GM19372 (cell line): Measurements from ENCODE around the gene PIGQ.

Experiments used
- ATAC-seq: cut with Tn5 transposase; IDR thresholded peaks from one replicate; pipeline ENCODE4 v1.9.1; 2021; ENCODE audit warnings: mild to moderate bottlenecking, low read depth, moderate library complexity; ENCODE audit not compliant: unreplicated experiment

Gene PIGQ

GRCh38 chr16:583470-583814 lies 13.7 kb downstream of the PIGQ start:
- ATAC-seq: no peak

GRCh38 chr16:583815-584591 lies 14.2 kb downstream of the PIGQ start:
- ATAC-seq: no peak

- no peak for ATAC-seq
Measured at GRCh38 chr16:585351-585750, 15.6 kb downstream of the PIGQ start.

DNA sequence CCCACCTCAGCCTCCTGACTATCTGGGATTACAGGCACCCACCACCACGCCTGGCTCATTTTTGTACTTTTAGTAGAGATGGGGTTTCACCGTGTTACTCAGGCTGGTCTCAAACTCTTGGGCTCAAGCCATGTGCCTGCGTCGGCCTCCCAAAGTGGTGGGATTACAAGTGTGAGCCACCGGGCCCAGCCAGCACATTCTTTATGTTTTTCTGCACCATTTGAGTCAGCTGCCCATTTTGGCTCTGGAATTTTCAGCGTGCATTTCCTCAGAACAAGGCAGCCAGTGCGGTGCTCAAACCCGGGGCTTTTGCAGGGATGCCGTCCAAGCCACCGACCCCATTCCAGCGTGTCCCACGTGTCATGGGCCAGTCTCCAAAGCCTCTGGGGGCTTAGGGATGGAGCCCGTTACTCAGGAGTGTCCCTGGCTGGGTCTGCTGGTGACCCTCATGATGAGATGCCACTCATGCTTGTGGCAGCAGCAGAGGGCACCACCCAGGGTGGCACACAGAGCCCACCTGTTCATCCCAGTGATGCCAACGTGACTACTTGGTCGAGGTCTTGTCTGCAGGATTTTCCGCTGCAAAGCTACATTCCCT lies 16.4 kb downstream of the PIGQ start:
- ATAC-seq: no peak

DNA sequence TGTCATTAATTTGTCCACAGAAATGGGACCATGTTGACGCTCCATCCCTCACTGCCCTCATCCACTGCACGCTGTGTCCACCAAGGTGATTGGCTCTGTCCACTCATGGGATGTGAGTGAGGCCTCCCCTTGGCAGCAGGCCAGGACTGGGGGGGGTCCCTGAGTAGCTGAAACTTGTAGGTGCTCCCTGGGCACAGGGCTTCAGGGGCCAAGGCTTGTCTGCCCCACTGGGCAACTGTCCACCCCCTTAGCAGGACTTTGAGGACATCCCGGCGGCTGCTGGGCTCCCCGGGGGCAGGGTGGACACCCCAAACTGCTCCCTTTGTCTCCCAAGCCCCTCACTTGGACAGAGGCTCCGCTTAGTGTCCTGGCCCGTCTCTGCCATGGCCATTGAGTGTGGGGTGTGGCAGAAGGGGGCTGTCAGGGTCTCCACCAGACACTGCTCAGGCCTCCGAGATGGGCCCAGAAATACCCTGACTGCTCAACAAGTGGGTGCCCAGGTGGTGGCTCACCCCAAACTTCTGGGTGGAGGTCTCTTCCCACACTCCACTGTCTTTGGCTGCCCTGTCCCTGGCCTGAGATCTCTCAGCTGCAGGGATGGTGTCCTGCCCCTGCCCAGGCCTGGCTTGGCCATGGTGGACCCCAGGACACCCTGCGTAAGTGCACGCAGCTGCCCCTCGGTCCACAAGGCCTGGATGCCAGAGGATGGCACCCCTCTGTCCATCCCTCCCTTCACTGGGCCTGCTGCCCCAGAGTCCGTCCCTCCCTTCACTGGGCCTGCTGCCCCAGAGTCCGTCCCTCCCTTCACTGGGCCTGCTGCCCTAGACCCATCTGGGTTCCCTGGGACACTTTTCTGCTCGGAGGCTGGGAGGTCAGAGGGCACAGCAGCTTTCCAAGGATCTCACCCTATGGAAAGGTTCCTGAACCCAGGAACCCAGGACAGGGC lies 17.1 kb downstream of the PIGQ start:
- no peak for ATAC-seq

GRCh38 chr16:588639-588888 lies 18.8 kb downstream of the PIGQ start:
- ATAC-seq: peak; percentile 3

- peak; percentile 66 for ATAC-seq
Measured at GRCh38 chr16:588889-589657, 19.3 kb downstream of the PIGQ start.

GRCh38 chr16:589658-590187 lies 20.0 kb downstream of the PIGQ start, which contains the start of gene RAB40C:
Gene RAB40C (plus strand): TSS chr16:590066. CDS start chr16:590292, 226 bp downstream.
- peak; percentile 67 for ATAC-seq

- ATAC-seq: no peak
Measured at GRCh38 chr16:590188-590814, 20.5 kb downstream of the PIGQ start.

GRCh38 chr16:590815-591200 lies 21.0 kb downstream of the PIGQ start:
- ATAC-seq: no peak

- no peak for ATAC-seq
Measured at GRCh38 chr16:591231-591630, 21.5 kb downstream of the PIGQ start.

GRCh38 chr16:591892-592517 lies 22.2 kb downstream of the PIGQ start:
- no peak for ATAC-seq

GRCh38 chr16:592518-593306 lies 22.9 kb downstream of the PIGQ start:
- ATAC-seq: no peak

- ATAC-seq: no peak
Measured at GRCh38 chr16:593406-593805, 23.6 kb downstream of the PIGQ start.

- ATAC-seq: no peak
Measured at GRCh38 chr16:593807-594206, 24.0 kb downstream of the PIGQ start.

DNA sequence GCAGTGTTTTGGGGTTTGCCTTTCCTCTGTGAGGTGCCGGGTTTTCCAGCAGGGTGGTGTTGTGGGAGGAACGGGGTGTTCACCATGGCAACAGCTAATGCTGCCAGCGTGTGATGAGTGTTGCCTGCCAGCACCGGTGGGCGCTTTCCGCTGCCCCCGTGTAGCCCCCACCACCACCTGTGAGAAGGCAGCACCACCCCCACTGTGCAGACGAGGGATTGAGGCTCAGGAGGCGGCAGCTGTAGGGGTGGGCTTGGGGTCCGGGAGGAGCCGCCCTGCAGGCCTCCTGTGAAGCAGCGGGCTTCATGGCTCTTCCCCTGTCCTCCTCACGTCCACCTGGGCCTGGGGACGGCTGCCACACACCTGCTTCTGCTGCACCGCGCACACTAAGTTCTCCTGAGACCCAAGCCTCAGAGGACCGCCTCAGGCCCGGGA lies 25.3 kb downstream of the PIGQ start:
- no peak for ATAC-seq

DNA sequence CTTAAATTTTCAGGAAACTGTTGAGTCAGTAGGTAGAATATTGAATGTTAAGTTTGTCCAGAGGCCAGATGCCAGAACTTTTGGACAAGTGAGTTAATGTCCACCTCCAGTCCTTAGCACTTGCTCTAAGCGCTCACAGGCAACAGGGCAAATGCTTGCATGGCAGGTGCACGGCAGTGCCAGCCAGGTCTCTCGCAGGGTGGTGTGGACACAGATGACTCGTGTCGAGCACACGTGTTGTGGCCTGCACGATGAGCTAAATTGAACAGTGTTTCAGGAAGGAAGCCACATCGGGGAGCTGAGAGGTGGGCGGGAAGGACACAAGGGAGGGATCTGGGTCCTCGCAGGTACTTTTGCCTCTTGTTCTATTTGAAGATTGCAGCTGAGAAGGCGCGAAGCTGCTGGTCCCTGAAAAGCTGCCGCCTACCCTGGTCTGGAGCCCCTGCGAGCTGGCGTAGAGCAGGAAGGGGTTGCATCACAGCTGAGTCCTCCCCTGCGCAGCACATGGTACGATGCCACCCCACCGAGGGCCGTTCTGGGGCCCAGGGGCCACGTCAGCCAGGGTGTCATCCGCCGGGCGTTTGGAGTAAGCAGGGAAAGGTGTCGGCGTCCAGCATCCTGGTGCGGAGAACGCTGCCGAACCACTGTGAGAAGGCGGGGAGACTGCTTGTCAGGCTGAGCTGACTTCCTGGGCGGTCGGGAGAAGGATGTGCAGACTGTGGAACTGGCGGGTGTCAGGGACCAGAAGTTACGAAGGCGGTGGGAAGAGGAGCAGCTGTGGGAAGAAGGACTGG lies 26.4 kb downstream of the PIGQ start:
- ATAC-seq: no peak

GRCh38 chr16:596736-597060 lies 26.9 kb downstream of the PIGQ start:
- ATAC-seq: no peak
